ENCODE data around the gene ZIC1.

Gene ZIC1

DNA sequence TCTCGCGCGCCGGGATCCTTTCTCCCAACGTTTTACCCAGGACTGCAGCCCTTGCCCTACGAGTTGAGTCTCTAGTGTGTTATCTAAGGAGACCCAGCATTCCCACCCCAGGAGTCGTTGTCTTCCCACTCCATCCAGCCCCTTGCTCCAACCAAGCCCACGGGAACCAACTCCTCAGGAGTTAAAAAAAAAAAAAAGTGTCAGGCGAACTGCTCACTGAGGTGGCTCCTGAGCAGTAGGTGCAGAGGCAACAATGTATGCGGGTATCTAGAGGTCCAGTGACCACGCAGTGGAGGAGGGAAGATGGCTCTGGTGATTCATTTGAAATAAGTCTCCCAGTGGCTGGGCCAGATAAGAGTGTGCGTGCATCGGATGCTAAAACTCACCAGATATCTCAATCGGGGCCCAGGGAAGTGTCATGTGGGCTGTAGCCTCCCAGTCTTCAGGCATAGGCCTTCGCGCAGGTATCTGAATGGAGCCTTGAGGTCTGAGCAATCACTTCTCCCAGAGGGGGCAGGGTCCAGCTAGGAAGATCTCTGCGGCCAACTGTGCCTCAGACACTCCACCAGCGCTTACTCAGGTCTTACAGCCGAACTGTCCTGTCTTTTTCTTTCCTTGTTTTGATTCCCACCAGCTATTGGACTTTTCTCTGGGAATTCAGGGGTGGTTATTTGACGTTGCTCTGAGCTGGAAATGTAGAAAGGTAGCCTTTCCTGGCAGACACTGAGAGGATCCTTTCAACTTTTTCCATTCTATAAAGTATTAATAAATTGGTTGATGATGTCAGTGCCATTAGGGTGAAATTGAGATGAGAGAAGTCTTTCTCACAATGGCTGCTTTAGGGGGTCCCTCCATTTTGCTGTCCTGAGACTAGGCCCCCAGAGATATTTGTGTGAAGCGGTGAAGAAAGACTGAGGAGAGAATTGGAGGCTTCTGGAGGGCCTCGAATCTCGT lies 23.8 kb upstream of the ZIC1 start:
- TF ChIP-seq CREB1 (IDR thresholded peaks at IDR 0.05; ENCODE audit: low read depth) (no peak), TEAD4 (IDR thresholded peaks at IDR 0.05) (no peak), EGR1 (IDR thresholded peaks at IDR 0.05) (no peak), FOXM1 (IDR thresholded peaks at IDR 0.05; ENCODE audit: borderline replicate concordance, low read depth) (no peak), TAF1 (IDR thresholded peaks at IDR 0.05; ENCODE audit: low read depth) (no peak), ZBTB7A (IDR thresholded peaks at IDR 0.05; ENCODE audit: low read depth) (no peak), YY1 (IDR thresholded peaks at IDR 0.05; ENCODE audit: low read depth) (no peak)
- TF ChIP-seq, protein P1, sequence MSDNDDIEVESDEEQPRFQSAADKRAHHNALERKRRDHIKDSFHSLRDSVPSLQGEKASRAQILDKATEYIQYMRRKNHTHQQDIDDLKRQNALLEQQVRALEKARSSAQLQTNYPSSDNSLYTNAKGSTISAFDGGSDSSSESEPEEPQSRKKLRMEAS (IDR thresholded peaks at IDR 0.05), result no peak

DNA sequence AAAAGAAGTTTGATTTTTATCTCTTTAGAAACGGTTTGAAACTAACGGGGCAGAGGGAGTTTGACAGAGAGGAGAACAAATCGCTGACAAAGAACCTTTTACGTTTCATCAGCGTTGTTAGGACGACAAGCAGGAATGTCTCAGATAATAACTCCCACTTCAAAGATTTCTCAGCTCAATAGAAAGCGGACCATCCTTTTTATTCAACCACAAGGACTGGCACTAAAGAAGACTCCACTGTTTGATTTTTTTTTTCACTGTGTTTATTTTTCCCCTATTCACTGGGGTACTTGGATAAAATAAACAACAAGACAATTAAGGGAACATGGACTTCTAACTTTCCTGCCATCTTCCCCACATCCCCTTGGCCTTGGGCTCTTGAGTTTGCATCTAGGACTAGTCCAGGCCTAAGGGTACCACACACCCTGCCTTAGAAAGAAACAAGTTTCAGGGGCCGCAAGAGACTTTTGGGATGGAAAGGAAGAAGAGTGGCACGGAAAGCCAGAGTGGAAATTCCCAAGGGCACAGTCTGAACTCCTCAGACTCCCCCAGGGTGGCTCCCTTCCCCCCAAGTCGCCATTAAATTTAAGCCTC lies 21.8 kb upstream of the ZIC1 start:
- TF ChIP-seq CEBPB (IDR thresholded peaks at IDR 0.05) (no peak), YY1 (IDR thresholded peaks at IDR 0.05; ENCODE audit: low read depth) (no peak), CREB1 (IDR thresholded peaks at IDR 0.05; ENCODE audit: low read depth) (no peak), ZBTB7A (IDR thresholded peaks at IDR 0.05; ENCODE audit: low read depth) (no peak), FOXM1 (IDR thresholded peaks at IDR 0.05; ENCODE audit: borderline replicate concordance, low read depth) (no peak), TEAD4 (IDR thresholded peaks at IDR 0.05) (no peak), TCF12 (IDR thresholded peaks at IDR 0.05; ENCODE audit: low read depth) (no peak), RAD21 (IDR thresholded peaks at IDR 0.05; ENCODE audit: low read depth) (no peak), EP300 (IDR thresholded peaks at IDR 0.05; ENCODE audit: borderline replicate concordance) (no peak), EGR1 (IDR thresholded peaks at IDR 0.05) (no peak), NFIC (IDR thresholded peaks at IDR 0.05) (no peak), TAF1 (IDR thresholded peaks at IDR 0.05; ENCODE audit: low read depth) (no peak)
- TF ChIP-seq, protein P2, sequence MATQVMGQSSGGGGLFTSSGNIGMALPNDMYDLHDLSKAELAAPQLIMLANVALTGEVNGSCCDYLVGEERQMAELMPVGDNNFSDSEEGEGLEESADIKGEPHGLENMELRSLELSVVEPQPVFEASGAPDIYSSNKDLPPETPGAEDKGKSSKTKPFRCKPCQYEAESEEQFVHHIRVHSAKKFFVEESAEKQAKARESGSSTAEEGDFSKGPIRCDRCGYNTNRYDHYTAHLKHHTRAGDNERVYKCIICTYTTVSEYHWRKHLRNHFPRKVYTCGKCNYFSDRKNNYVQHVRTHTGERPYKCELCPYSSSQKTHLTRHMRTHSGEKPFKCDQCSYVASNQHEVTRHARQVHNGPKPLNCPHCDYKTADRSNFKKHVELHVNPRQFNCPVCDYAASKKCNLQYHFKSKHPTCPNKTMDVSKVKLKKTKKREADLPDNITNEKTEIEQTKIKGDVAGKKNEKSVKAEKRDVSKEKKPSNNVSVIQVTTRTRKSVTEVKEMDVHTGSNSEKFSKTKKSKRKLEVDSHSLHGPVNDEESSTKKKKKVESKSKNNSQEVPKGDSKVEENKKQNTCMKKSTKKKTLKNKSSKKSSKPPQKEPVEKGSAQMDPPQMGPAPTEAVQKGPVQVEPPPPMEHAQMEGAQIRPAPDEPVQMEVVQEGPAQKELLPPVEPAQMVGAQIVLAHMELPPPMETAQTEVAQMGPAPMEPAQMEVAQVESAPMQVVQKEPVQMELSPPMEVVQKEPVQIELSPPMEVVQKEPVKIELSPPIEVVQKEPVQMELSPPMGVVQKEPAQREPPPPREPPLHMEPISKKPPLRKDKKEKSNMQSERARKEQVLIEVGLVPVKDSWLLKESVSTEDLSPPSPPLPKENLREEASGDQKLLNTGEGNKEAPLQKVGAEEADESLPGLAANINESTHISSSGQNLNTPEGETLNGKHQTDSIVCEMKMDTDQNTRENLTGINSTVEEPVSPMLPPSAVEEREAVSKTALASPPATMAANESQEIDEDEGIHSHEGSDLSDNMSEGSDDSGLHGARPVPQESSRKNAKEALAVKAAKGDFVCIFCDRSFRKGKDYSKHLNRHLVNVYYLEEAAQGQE (IDR thresholded peaks at IDR 0.05; ENCODE audit: low read depth), result no peak
- TF ChIP-seq, protein P1 (IDR thresholded peaks at IDR 0.05), result no peak
- TF ChIP-seq, protein P3, sequence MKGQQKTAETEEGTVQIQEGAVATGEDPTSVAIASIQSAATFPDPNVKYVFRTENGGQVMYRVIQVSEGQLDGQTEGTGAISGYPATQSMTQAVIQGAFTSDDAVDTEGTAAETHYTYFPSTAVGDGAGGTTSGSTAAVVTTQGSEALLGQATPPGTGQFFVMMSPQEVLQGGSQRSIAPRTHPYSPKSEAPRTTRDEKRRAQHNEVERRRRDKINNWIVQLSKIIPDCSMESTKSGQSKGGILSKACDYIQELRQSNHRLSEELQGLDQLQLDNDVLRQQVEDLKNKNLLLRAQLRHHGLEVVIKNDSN (IDR thresholded peaks at IDR 0.05), result no peak

DNA sequence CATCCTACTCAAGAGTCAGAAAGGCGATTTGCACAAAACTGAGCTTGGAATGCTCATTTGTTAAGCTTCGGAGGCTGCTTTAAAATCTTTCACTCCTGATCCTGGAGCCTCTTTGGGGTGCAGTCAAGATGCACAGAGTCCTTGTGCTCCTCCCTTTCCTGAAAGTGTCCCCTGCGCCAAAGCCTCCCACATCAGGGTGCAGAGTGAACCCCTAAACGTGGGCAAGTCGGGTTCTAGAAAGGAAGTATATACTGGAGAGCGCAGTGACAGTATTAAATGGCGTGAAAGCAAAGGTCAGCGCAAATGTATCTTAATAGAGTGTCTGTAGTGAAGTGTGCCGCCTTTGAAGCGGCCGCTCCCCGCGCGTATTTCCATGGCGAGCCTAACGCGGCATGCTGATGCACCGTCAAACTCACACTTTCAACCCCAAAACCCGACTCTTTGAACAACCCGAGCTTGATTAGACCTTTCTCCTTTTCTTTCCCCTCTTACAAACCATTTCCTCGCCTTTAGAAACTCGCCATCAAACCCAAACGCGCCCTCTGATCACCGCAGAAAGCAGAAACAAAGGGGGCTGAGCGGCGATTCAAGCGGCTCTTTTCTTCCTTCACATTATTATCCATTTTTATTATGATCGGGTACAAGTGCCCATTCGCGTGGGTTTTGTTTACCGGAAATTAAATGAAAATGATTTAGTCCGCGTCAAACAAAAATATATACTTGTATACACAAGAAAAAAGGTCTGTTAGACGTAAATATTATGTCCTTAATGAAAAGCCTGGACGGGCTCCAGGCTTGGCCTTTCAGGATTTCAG lies 21.1 kb upstream of the ZIC1 start:
- TF ChIP-seq, protein P2 (IDR thresholded peaks at IDR 0.05; ENCODE audit: low read depth), result no peak
- no peak for TF ChIP-seq NFIC (IDR thresholded peaks at IDR 0.05)
- TF ChIP-seq CEBPB (IDR thresholded peaks at IDR 0.05), result no peak
- TF ChIP-seq YY1 (IDR thresholded peaks at IDR 0.05; ENCODE audit: low read depth), result no peak
- no peak for TF ChIP-seq RAD21 (IDR thresholded peaks at IDR 0.05; ENCODE audit: low read depth)

DNA sequence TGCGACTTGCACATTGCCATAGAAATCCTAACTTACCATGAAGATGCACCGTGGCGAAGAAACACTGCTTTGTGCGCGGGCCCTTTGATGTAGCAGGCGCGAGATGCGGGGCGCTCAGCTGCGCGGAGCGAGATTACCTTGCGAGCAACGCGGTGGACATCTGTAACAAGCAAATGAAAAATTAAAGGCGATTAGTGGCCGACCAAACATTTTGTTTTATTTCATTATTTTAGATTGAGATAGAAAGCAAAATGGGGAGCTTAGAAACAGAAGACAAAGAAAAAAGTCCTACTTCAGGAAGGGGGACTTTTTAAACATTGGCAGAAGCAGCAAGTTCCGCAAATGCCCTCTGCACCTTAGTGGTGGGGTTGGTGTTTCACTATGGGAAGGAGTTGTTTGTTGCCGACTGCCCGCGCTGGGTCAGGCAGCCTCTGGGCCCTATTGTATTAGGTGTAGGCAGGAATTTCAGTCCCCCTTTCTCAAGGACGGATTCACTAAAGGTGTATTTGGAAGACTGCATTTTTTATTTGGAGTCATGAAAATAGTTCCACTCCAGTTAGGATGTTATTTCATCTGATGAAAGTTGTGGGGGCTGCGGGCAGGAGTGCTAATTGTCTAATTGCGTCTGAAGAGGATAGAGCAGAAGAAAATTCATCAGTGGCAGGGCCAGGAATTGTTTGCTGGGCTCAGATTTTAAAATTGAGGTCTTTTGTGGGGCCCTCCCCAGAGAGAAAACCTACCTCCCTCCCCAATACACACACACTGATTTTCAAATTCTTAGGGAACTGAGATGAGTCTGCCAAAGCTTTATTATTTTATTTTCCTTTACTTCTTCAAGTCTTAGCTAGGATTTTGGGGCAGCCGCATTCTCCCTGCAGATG lies 20.2 kb upstream of the ZIC1 start:
- TF ChIP-seq, protein P1 (IDR thresholded peaks at IDR 0.05), result no peak

DNA sequence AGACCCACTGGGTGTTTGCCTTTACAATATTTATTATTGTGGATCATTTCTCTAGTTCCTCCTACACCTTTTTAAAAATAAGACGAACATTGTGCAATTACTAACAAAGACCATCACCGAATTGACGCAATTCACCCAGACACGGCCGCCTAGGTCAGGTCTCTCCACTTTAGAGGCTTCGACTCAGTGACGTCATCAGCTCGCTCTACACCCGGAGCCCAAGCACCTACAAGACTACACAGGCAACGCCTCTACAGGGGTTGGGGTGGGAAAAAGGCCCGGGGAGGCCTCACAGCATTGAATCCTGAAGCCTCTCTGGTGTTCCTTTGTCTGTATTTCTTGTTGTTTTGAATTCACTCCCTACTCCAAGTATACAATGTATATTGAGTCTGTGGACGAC lies 19.4 kb upstream of the ZIC1 start:
- TF ChIP-seq CREB1 (IDR thresholded peaks at IDR 0.05; ENCODE audit: low read depth) (no peak), NFIC (IDR thresholded peaks at IDR 0.05) (no peak), YY1 (IDR thresholded peaks at IDR 0.05; ENCODE audit: low read depth) (no peak)

All from Ishikawa (cell line).